ENCODE results near the gene CHORDC1.
"Not testable (repeated sequence)": the region's sequence is repeated elsewhere in the genome, so short reads cannot be mapped to it uniquely, and the experiment has no call there.

Gene CHORDC1

GRCh38 chr11:90213322-90213721 is 9.5 kb downstream of the CHORDC1 start:
- DNase-seq: no peak

GRCh38 chr11:90208857-90209256 is 14.0 kb downstream of the CHORDC1 start:
- DNase-seq: no peak

GRCh38 chr11:90207992-90208391 is 14.9 kb downstream of the CHORDC1 start:
- not testable (repeated sequence) for DNase-seq

DNA sequence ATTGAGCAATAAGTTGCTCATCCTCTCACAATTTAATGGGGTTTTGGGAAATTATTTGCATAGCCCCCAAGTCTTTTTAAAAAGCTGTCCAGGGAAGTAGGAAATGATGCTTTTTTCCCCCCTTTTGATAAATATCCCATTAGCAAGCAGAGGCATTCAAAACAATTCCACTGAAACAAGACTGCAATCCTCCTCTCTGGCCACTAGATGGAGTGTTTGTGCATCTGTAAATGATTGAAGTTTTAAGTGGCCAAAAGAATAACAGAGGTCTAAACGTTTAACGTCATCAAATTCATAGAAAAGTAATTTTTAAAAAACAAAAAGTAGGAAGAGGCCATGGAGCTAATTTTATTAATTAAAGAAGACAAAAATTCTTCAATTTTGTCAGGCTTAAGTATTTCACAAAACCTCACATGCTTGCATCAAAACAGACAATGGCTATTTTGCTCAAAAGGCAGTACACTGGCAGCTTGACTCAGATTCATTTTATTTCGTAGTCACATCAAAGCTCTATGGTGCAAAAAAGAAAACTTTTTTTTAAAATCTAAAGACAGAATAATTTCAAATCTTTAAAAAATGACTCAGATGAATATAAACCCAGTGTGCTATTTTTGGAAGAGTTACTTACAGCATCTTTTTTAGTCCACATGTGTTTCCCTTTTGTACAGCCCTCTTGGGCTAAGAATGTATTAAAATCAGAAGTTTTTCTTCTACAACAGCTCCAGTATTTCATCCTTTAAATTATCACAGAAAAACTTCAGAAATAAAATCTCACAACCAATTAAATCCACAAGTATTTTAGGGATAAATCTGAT is 17.8 kb downstream of the CHORDC1 start:
- DNase-seq: no peak

DNA sequence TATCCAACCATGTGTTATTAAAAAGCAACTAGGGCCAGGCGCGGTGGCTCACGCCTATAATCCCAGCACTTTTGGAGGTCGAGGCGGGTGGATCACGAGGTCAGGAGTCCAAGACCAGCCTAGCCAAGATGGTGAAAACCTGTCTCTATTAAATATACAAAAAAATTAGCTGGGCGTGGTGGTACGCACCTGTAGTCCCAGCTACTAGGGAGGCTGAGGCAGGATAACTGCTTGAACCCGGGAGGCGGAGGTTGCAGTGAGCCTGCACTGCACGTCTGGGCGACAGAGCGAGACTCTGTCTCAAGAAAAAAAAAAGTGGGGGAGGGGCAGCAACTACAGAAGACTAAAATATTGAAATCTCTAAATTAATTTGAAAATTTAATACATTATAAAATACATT is 18.4 kb downstream of the CHORDC1 start:
- DNase-seq: no peak

DNA sequence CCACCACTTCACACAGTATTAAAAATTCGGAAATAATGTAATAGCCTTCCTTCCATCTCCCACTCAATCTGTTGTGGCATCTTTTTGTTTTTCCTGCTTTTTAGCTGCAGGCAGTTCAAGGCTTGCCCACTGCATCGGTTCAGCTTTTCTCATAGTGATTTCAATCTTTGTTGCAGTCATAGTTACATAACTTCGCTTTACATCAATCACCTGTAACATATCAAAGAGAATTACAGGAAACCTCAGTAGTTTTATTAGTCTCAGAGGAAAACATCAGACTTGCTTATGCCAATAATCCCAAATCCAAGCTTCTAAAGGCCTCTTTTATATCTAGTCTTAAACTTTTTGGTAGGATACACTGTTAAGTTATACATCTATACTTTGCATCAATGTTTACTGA is 20.5 kb downstream of the CHORDC1 start:
- no peak for DNase-seq

GRCh38 chr11:90197377-90197776 is 25.5 kb downstream of the CHORDC1 start:
- DNase-seq: no peak

DNA sequence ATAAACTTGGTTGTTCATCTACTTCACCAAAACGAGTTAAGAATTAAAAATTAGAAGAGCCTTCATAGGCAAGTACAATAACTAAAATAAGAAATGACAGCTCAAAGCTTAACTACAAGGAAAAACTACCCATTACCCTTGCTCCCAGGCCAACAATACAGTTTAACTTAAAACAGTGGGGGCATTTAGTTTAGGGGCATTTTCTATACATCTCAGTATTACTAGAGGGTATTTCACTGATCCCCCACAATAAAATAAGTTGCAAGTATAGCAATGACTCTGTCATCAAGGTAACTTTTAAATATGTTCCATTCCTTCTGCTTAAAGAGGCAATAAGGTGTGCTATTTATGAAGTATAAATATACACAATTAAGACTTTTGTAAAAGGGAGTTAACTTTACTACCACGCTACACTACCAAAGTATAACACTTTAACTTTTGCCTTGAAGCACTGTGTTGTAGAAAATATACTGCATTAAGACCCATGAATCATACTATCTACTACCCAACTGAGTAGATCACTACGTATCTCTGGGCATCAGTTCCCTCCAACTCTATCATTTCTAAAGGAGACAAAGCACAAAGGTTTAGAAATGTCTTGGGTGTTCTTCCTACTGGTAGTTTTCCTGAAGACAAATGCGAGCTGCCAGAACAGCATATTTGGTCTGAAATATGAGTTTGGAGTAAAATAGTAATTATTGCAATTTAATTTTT is 29.8 kb downstream of the CHORDC1 start:
- DNase-seq: no peak

DNA sequence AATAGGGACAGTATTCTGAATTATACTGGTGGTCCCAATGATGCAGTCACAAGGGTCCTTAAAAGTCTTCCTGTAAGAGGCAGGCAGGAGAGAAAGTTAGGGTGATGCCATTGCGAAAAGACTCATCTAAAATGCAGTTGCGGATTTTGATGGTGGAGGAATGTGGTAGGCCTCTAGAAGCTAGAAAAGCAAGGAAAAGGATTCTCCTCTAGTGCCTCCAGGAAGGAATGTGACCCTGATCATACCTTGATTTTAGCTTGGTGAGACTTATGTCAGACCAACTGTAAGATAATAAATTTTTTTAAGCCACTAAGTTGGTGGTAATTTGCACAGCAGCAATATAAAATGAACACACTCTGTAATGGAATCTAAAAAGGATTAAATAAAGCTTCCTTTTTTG is 33.8 kb downstream of the CHORDC1 start:
- no peak for DNase-seq

- DNase-seq: no peak
Measured at GRCh38 chr11:90187839-90188238, 35.0 kb downstream of the CHORDC1 start.

- DNase-seq: no peak
Measured at GRCh38 chr11:90179923-90180322, 42.9 kb downstream of the CHORDC1 start.

GRCh38 chr11:90178751-90179150 is 44.1 kb downstream of the CHORDC1 start:
- no peak for DNase-seq

DNA sequence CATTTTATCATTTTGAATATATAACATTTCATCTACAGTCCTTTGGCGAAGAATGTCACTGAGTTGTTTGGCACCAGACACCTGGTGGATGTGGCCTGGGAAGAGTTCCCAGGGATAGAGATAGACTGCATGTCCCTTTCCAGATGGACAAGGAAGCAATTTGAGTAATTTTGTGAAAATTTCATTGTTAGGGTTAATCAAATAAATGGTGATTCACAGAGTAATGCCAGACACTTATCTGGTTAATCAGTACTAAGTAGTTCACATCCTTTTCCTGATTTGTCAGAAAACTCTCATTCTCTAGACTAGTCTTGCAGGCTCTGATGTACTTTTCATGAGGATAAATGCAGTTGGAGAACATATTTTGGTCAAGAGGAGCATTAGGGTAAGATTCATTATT is 46.8 kb downstream of the CHORDC1 start:
- DNase-seq: no peak

GRCh38 chr11:90171359-90171758 is 51.5 kb downstream of the CHORDC1 start:
- no peak for DNase-seq

- no peak for DNase-seq
Measured at GRCh38 chr11:90168571-90168970, 54.3 kb downstream of the CHORDC1 start.

GRCh38 chr11:90167704-90168103 is 55.1 kb downstream of the CHORDC1 start:
- DNase-seq: not testable (repeated sequence)

DNA sequence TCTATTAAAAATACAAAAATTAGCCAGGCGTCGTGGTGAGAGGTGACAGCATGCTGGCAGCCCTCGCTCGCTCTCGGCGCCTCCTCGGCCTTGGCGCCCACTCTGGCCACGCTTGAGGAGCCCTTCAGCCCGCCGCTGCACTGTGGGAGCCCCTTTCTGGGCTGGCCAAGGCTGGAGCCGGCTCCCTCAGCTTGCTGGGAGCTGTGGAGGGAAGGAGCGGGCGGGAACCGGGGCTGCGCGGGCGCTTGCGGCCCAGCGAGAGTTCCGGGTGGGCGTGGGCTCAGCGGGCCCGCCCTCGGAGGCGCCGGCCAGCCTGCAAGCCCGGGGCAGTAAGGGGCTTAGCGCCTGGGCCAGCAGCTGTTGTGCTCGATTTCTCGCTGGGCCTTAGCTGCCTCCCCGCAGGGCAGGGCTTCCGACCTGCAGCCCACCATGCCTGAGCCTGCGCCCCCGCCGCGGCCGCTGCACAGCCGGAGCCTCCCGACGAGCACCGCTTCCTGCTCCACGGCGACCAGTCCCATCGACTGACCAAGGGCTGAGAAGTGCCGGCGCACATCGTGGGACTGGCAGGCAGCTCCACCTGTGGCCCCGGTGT is 55.8 kb downstream of the CHORDC1 start:
- DNase-seq: not testable (repeated sequence)
